HCT116 (cell line): ENCODE data around the gene EML4. TPM values are rescaled to one million over a fixed set of nuclear protein-coding genes. Genes with fewer than 3 reads are reported as not detected.
A peak's percentile ranks its signal among the peaks of the same experiment; 100 is the strongest.

Source experiments
- ATAC-seq: fragments of 200-7000 bp; cut with Tn5 transposase; 2 replicates; pipeline ENCODE4 v1.9.1; 2020; ENCODE audit warnings: mild to moderate bottlenecking, moderate library complexity
- BruUV-seq: library from RNA; stranded (reverse); fragments of 400-500 nt; replicated peaks from 2 replicates; lab custom pipeline; 2021; lab: Mats Ljungman, UMichigan
- CTCF ChIA-PET: fragments of 300-600 bp; sonication (Branson Sonifier 250); formaldehyde crosslinking; loops from one replicate; lab custom pipeline; 2021; ENCODE audit warnings: antibody characterized with exemption; lab: Charles Lee
- POLR2A ChIA-PET: fragments of 300-600, 350-600 bp; sonication (Branson Sonifier 250); formaldehyde crosslinking; loops from one replicate; lab custom pipeline; 2021; ENCODE audit warnings: antibody characterized with exemption; lab: Charles Lee
- RAD21 ChIA-PET, 2 experiments: fragments of 300-600 bp; sonication (Branson Sonifier 250); formaldehyde crosslinking; loops; one replicate each; lab custom pipeline; 2023; ENCODE audit warnings: low total read pairs in 2 of 2; ENCODE audit not compliant: uncharacterized antibody in 2 of 2, unreplicated experiment in 2 of 2, low non-redundant PET in 1 of 2; lab: Charles Lee
- DNase-seq: peaks from one replicate; pipeline ENCODE4 v3.0.0-alpha.2; 2010; ENCODE audit warnings: low read depth, low spot score
- H2AFZ ChIP-seq: fragments of 200-600 bp; shearing (Covaris generic), sonication (generic); 2 replicates; pipeline ENCODE4 v1.6.1; 2017; ENCODE audit warnings: low read depth, mixed run types, mixed read lengths, antibody characterized with exemption, low read length; ENCODE audit not compliant: poor library complexity, severe bottlenecking
- H3K27ac ChIP-seq: 2 replicates; pipeline ENCODE4 v1.5.1; 2012; ENCODE audit warnings: low read depth, low read length
- H3K27me3 ChIP-seq: fragments of 200-600 bp; sonication (generic); 2 replicates; pipeline ENCODE4 v1.6.1; 2016; ENCODE audit warnings: mixed run types, low read length, mixed read lengths; ENCODE audit not compliant: insufficient read depth
- H3K36me3 ChIP-seq, 2 experiments: fragments of 200-500 bp in 1 of 2; fragments of 200-600 bp in 1 of 2; sonication (Bioruptor generic) in 1 of 2; sonication (generic) in 1 of 2; 2 replicates each; pipeline versions ENCODE4 v1.5.1 to v1.6.1; 2014 to 2016; ENCODE audit warnings: low read length in 2 of 2, inconsistent platforms in 1 of 2, mixed read lengths in 1 of 2, mixed run types in 1 of 2; ENCODE audit not compliant: insufficient read depth in 2 of 2, control insufficient read depth in 1 of 2
- H3K4me1 ChIP-seq, 2 experiments: fragments of 200-600 bp in 1 of 2; sonication (generic) in 1 of 2; 2 replicates each; pipeline versions ENCODE4 v1.5.1 to v1.6.1; 2012 to 2017; ENCODE audit warnings: low read length in 2 of 2, inconsistent platforms in 1 of 2, mild to moderate bottlenecking in 1 of 2, mixed read lengths in 1 of 2, mixed run types in 1 of 2, moderate library complexity in 1 of 2; ENCODE audit not compliant: insufficient read depth in 2 of 2, control insufficient read depth in 1 of 2
- H3K4me2 ChIP-seq: fragments of 200-600 bp; sonication (generic); 2 replicates; pipeline ENCODE4 v1.6.1; 2017; ENCODE audit warnings: mixed run types, low read length, mixed read lengths
- H3K4me3 ChIP-seq, 2 experiments: fragments of 200-600 bp in 1 of 2; sonication (generic) in 1 of 2; replicated peaks in 1 of 2; 2 replicates each; pipeline ENCODE4 v1.5.1; 2011 to 2016; ENCODE audit warnings: low read length in 2 of 2, control low read depth in 1 of 2, low read depth in 1 of 2, mild to moderate bottlenecking in 1 of 2, mixed read lengths in 1 of 2, mixed run types in 1 of 2
- H3K79me2 ChIP-seq: fragments of 200-600 bp; sonication (generic); 2 replicates; pipeline ENCODE4 v1.6.1; 2017; ENCODE audit warnings: mild to moderate bottlenecking, mixed run types, low read length, moderate library complexity, mixed read lengths; ENCODE audit not compliant: insufficient read depth
- H3K9ac ChIP-seq: fragments of 200-600 bp; sonication (generic); 2 replicates; pipeline ENCODE4 v1.6.1; 2016; ENCODE audit warnings: low read length, mixed read lengths
- H3K9me2 ChIP-seq: fragments of 200-600 bp; sonication (generic), shearing (Covaris generic); 2 replicates; pipeline ENCODE4 v1.6.1; 2017; ENCODE audit warnings: mixed run types, mild to moderate bottlenecking, moderate library complexity; ENCODE audit not compliant: insufficient read depth
- H3K9me3 ChIP-seq, 2 experiments: fragments of 200-500 bp in 1 of 2; fragments of 200-600 bp in 1 of 2; sonication (Bioruptor generic) in 1 of 2; sonication (generic) in 1 of 2; 2 replicates each; pipeline ENCODE4 v1.6.1; 2014 to 2017; ENCODE audit warnings: low read length in 2 of 2, mixed read lengths in 2 of 2, inconsistent platforms in 1 of 2, low read depth in 1 of 2, mild to moderate bottlenecking in 1 of 2, mixed run types in 1 of 2, moderate library complexity in 1 of 2; ENCODE audit not compliant: control insufficient read depth in 1 of 2, insufficient read depth in 1 of 2
- H4K20me1 ChIP-seq: fragments of 200-600 bp; sonication (generic), shearing (Covaris generic); 2 replicates; pipeline ENCODE4 v1.6.1; 2017; ENCODE audit warnings: mixed run types, mild to moderate bottlenecking, moderate library complexity; ENCODE audit not compliant: insufficient read depth
- CEBPB ChIP-seq: IDR thresholded peaks from 2 replicates; pipeline ENCODE4 v1.6.1; 2012; ENCODE audit warnings: low read depth
- EGR1 ChIP-seq: IDR thresholded peaks from 2 replicates; pipeline ENCODE4 v1.6.1; 2012; ENCODE audit warnings: low read depth
- ELF1 ChIP-seq: IDR thresholded peaks from 2 replicates; pipeline ENCODE4 v1.6.1; 2012; ENCODE audit warnings: low read depth, borderline replicate concordance
- EZH2 ChIP-seq: fragments of 200-600 bp; sonication (generic); IDR thresholded peaks from 2 replicates; pipeline ENCODE4 v1.6.1; 2017; ENCODE audit warnings: antibody characterized with exemption, mixed run types
- EZH2phosphoT487 ChIP-seq: fragments of 200-600 bp; IDR thresholded peaks from 2 replicates; pipeline ENCODE4 v1.6.1; 2018; ENCODE audit warnings: antibody characterized with exemption, borderline replicate concordance
- JUND ChIP-seq: IDR thresholded peaks from 2 replicates; pipeline ENCODE4 v1.6.1; 2012
- POLR2AphosphoS5 ChIP-seq: IDR thresholded peaks from 2 replicates; pipeline ENCODE4 v1.6.1; 2011; ENCODE audit warnings: mild to moderate bottlenecking, low read depth, low read length, moderate library complexity
- RAD21 ChIP-seq: IDR thresholded peaks from 2 replicates; pipeline ENCODE4 v1.6.1; 2012; ENCODE audit warnings: low read depth, mild to moderate bottlenecking
- SP1 ChIP-seq: IDR thresholded peaks from 2 replicates; pipeline ENCODE4 v1.6.1; 2012; ENCODE audit warnings: low read depth
- TCF7L2 ChIP-seq: IDR thresholded peaks from 2 replicates; pipeline ENCODE4 v1.7.0; 2011; ENCODE audit warnings: borderline replicate concordance, inconsistent platforms; ENCODE audit not compliant: insufficient read depth, insufficient read length; ENCODE audit errors: extremely low read depth
- ZNF274 ChIP-seq: fragments of 200-500 bp; sonication (Bioruptor generic); IDR thresholded peaks from 2 replicates; pipeline ENCODE4 v1.6.1; 2014; ENCODE audit warnings: mild to moderate bottlenecking, low read depth, low read length, inconsistent platforms
- intact Hi-C: fragments of 100-400 bp; cut with micrococcal nuclease; formaldehyde crosslinking; loops from 2 replicates; pipeline ENCODE4 v1.10.0; 2022
- total RNA-seq: library from RNA; stranded (reverse); gene quantifications from one replicate; pipeline ENCODE4 v1.2.1, GENCODE V29; 2021; ENCODE audit not compliant: unreplicated experiment
- TF ChIP-seq, protein P1 (sequence below), 3 experiments: fragments of 200-600 bp in 1 of 3; sonication (generic) in 1 of 3; IDR thresholded peaks in 2 of 3; conservative IDR thresholded peaks in 1 of 3; 2 replicates each; pipeline ENCODE4 v1.5.1; 2012 to 2017; ENCODE audit warnings: low read depth in 2 of 3, low read length in 2 of 3, antibody characterized with exemption in 1 of 3, borderline replicate concordance in 1 of 3, control low read depth in 1 of 3, mild to moderate bottlenecking in 1 of 3, mixed read lengths in 1 of 3, mixed run types in 1 of 3, moderate library complexity in 1 of 3; ENCODE audit not compliant: insufficient read depth in 1 of 3
- TF ChIP-seq, protein P2 (sequence below): IDR thresholded peaks from 2 replicates; pipeline ENCODE4 v1.6.1; 2012
- TF ChIP-seq, protein P3 (sequence below): IDR thresholded peaks from 2 replicates; pipeline ENCODE4 v1.6.1; 2011; ENCODE audit warnings: mild to moderate bottlenecking, low read length, moderate library complexity; ENCODE audit not compliant: insufficient replicate concordance; ENCODE audit errors: extremely low read depth
- TF ChIP-seq, protein P4 (sequence below): IDR thresholded peaks from 2 replicates; pipeline ENCODE4 v1.6.1; 2012

EML4 gene
- total RNA-seq, 1 experiment from 2014 or later = 53.5 TPM

DNA sequence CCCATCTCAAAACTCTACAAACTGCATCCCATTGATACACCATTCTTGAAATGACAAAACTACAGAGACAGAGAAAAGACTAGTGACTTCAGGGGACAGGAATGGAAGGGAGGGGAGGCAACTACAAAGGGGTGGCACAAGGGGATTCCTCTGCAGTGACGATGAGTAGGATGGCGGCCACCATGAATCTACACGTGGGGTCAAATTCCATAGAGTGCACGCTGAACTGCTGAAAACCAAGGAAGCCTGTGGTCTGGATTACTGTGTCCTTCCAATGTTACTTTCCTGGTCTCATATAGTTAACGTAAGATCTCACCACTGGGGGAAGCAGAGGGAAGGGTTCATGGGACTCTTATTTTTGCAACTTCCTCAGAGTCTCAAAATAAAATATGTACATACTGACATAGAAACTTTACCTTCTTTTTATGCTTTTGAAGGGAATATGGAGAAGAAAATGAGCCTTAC is 168.2 kb downstream of the EML4 start:
- ChIA-PET RAD21 (no interaction called here), CTCF (no interaction called here), POLR2A (no interaction called here)
- Histone ChIP-seq H3K4me3 (no peak overlapping the region), H3K27ac (no peak overlapping the region), H3K27me3 (no peaks in the 10 kb centered on the region), H3K36me3 (peaks cover 5 to 21% of the 10 kb centered on the region in 2 experiments), H3K9me2 (no peaks in the 10 kb centered on the region), H4K20me1 (no peaks in the 10 kb centered on the region), H3K4me1 (peaks cover 0 to 5% of the 10 kb centered on the region in 2 experiments; a peak in 2 of 4 replicates), H3K79me2 (peaks cover 7% of the 10 kb centered on the region; the same call in 1 of the 2 replicates), H3K9me3 (no peaks in the 10 kb centered on the region), H3K9ac (no peak overlapping the region), H2AFZ (no peak overlapping the region), H3K4me2 (no peak overlapping the region)
- ATAC-seq (0 out of 2 replicates have a peak, but pooled peaks have one; percentile 48), DNase-seq (no peak)
- TF ChIP-seq SP1 (no peak), ZNF274 (no peak), ELF1 (no peak), POLR2AphosphoS5 (peak; percentile 31; the same call in 1 of the 2 replicates)
- TF ChIP-seq, protein P1, sequence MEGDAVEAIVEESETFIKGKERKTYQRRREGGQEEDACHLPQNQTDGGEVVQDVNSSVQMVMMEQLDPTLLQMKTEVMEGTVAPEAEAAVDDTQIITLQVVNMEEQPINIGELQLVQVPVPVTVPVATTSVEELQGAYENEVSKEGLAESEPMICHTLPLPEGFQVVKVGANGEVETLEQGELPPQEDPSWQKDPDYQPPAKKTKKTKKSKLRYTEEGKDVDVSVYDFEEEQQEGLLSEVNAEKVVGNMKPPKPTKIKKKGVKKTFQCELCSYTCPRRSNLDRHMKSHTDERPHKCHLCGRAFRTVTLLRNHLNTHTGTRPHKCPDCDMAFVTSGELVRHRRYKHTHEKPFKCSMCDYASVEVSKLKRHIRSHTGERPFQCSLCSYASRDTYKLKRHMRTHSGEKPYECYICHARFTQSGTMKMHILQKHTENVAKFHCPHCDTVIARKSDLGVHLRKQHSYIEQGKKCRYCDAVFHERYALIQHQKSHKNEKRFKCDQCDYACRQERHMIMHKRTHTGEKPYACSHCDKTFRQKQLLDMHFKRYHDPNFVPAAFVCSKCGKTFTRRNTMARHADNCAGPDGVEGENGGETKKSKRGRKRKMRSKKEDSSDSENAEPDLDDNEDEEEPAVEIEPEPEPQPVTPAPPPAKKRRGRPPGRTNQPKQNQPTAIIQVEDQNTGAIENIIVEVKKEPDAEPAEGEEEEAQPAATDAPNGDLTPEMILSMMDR (IDR thresholded peaks at IDR 0.05 in 2 of 3, conservative IDR thresholded peaks at IDR 0.05 in 1 of 3; ENCODE audit: borderline replicate concordance in 1 of 3, insufficient read depth in 1 of 3, low read depth in 2 of 3, low read length in 2 of 3) = peak in 2 of 3 experiments; percentile 11 to 33; a peak in 2 of 6 replicates
- no TSS peak for BruUV-seq
- intact Hi-C loops = no loop called here

DNA sequence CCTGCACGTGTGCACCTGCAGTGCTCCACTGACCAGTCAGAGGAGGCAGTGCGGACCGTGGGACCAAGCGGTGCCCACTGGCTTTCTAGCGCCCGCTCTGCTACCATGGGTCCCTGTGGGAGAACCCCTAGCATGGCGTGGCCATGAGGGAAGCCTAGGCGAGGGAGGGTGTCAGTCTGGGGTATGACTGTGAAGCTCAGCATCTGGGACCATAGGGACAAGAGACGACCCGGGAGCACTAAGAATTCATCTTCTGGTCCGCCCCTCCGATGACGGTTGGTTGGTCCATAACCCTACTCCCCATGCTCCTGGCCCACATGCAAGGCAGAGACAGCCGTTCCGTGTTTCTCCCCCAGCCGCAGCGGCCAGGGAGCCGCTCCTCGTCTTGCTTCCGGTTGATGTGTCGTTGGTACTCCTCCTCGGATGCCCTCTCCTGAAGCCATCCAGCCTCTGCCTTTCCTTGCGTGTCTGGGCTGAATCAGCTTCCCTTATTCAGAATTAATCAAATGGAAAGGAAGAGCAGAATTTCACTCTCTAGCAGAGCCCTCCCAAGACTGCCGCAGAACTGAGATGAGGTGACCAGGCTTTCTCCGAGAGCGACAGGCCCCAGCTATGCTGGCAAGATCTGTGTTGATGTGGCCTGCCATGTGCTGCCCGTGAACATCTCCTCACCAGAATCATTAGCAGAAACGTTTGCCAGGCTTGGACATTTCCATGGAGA is 168.9 kb downstream of the EML4 start:
- no peak overlapping the region for H3K27ac ChIP-seq
- no peaks in the 10 kb centered on the region for H4K20me1 ChIP-seq
- peaks cover 5 to 15% of the 10 kb centered on the region in 2 experiments; a peak in 3 of 4 replicates for H3K36me3 ChIP-seq
- no peak for DNase-seq
- no TSS peak for BruUV-seq
- H3K9ac ChIP-seq = no peak overlapping the region
- H3K4me2 ChIP-seq = no peak overlapping the region
- no peak for ATAC-seq
- ChIA-PET RAD21 (no interaction called here), POLR2A (no interaction called here), CTCF (no interaction called here)
- no peak overlapping the region for H2AFZ ChIP-seq
- no peak overlapping the region for H3K4me3 ChIP-seq
- H3K79me2 ChIP-seq = peaks cover 7% of the 10 kb centered on the region; the same call in 1 of the 2 replicates
- peaks cover 3 to 11% of the 10 kb centered on the region in 2 experiments; a peak in 3 of 4 replicates for H3K4me1 ChIP-seq
- intact Hi-C loops = no loop called here
- no peaks in the 10 kb centered on the region for H3K9me2 ChIP-seq
- H3K27me3 ChIP-seq = no peaks in the 10 kb centered on the region
- no peaks in the 10 kb centered on the region for H3K9me3 ChIP-seq
- TF ChIP-seq RAD21 (no peak), POLR2AphosphoS5 (no peak), JUND (no peak), TCF7L2 (no peak), EZH2phosphoT487 (no peak), ZNF274 (no peak), CEBPB (no peak), EGR1 (no peak), EZH2 (no peak)
- TF ChIP-seq, protein P2, sequence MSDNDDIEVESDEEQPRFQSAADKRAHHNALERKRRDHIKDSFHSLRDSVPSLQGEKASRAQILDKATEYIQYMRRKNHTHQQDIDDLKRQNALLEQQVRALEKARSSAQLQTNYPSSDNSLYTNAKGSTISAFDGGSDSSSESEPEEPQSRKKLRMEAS = no peak
- TF ChIP-seq, protein P3, sequence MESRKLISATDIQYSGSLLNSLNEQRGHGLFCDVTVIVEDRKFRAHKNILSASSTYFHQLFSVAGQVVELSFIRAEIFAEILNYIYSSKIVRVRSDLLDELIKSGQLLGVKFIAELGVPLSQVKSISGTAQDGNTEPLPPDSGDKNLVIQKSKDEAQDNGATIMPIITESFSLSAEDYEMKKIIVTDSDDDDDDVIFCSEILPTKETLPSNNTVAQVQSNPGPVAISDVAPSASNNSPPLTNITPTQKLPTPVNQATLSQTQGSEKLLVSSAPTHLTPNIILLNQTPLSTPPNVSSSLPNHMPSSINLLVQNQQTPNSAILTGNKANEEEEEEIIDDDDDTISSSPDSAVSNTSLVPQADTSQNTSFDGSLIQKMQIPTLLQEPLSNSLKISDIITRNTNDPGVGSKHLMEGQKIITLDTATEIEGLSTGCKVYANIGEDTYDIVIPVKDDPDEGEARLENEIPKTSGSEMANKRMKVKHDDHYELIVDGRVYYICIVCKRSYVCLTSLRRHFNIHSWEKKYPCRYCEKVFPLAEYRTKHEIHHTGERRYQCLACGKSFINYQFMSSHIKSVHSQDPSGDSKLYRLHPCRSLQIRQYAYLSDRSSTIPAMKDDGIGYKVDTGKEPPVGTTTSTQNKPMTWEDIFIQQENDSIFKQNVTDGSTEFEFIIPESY = no peak
- TF ChIP-seq, protein P4, sequence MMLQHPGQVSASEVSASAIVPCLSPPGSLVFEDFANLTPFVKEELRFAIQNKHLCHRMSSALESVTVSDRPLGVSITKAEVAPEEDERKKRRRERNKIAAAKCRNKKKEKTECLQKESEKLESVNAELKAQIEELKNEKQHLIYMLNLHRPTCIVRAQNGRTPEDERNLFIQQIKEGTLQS = no peak
